NCI-H82 (cell line): ENCODE results near the gene TFG.
"Not testable (repeated sequence)": the region's sequence is repeated elsewhere in the genome, so short reads cannot be mapped to it uniquely, and the experiment has no call there.

Experiments used
- DNase-seq: peaks from one replicate; lab custom pipeline; 2025; lab: John Stamatoyannopoulos, UW

TFG gene

DNA sequence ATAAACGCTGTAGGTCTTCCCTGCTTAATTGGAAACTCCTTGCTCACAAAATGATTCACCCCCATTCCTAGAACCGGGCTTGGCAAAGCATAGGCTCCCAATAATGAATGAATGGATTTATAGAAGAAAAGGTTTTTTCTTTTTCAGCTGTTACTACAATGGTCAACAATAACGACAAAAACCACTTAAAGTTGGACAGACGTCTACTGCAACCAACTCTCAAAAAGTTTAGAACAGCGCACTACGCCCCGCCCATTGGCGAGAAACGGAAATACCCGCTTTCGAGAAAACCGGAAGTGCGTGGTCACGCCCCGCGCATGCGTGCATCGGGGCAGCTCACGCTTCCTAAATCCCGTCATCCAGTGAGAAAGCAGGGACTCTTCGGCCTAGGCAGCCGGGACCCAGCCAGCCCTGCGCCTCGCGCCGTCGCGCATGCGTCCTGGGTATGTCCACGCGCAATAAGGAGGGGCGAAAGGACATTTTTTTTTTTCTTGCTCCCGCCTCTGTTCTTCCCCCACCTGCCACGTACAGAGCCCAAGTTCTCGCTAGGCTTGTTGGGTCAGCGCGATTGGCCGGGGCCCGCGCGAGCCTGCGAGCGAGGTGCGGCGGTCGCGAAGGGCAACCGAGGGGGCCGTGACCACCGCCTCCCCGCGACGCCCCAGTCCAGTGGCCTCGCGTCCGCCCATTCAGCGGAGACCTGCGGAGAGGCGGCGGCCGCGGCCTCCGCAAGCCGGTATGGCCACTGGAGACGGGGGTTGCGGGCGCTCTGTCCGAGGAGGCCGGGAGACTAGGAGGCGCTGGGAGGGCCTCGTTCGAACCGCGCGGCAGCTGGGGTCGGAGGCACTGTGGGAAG, at the start of gene TFG:
Gene TFG, plus strand, starts transcription at position 506 of the 853 bp plus-strand sequence. CDS start 4,192 bp downstream, outside the sequence.
- DNase-seq = peak; percentile 100

DNA sequence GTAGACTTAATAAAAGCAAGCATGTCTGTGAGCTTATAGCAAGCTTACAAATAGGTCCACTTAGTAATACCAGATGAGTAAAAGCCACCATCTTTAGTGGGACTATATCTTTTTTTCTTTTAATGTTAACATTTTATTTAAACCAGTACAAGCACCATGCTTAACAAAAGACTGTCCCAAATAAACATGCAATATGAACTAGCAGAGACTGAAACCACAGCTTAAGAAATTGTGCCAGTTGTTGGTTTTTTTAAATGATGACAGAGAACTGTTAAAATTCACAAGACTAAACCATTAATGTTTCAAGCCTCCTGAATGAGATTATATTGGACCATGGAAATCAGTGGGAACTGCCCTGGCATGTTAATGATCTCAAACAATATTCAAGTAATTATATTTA, 48.0 kb upstream of the TFG start:
- DNase-seq = not testable (repeated sequence)

DNA sequence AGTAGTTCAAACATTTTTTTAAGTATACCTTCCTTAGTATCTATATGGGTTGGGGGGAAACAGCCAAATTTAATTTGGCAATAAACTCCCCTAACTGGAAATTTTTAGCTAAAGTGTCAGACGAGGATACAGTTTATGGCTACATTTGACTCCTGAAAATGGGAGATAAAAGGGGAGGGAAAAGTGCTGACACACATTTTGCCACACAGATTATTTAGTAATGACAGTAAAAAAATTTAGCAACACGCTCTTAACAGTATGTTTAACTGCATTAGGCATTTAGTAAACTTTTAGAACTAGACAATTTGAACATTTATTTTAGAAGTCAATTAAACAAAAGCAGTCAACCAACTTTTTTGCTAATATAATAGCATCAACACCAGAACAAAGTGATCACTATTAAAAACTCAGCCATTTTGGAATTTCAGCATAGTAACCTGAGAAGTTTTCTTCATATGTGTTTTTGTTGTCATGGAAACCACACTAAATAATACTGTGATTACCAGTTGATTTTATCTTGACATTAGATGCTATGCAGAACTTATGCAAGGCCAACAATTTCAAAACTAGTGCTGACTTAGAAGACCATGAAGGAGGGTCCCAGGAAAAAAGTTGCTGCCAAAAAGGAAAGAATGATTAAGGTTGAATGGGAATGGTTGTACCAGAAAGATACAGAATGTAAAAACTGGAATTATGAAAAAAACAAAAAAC, 47.0 kb upstream of the TFG start:
- no peak for DNase-seq

DNA sequence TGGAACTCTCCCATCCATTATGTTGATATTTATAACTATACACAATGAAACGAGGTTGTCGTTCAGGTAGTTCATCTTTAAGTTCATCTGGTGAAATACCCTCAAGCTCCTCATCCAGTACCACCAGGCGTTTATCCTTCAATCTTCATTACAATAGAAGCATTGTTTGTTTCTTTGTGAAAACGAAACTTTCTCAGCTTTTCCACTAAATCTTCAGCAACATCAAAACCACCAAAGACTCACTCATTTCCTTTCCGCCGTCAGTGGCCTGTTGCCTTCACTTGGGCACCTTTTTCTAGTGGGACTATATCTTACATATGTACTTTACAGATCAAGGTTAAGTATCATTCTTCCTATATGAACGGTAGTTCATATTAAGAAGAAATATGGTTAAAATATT, 44.1 kb upstream of the TFG start:
- DNase-seq = no peak

DNA sequence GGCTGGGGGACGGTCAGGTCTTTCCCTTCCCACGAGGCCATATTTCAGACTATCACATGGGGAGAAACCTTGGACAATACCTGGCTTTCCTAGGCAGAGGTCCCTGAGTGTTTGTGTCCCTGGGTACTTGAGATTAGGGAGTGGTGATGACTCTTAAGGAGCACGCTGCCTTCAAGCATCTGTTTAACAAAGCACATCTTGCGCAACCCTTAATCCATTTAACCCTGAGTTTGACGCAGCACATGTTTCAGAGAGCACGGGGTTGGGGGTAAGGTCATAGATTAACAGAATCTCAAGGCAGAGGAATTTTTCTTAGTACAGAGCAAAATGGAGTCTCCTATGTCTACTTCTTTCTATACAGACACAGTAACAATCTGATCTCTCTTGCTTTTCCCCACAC, 42.6 kb upstream of the TFG start:
- peak; percentile 97 for DNase-seq

DNA sequence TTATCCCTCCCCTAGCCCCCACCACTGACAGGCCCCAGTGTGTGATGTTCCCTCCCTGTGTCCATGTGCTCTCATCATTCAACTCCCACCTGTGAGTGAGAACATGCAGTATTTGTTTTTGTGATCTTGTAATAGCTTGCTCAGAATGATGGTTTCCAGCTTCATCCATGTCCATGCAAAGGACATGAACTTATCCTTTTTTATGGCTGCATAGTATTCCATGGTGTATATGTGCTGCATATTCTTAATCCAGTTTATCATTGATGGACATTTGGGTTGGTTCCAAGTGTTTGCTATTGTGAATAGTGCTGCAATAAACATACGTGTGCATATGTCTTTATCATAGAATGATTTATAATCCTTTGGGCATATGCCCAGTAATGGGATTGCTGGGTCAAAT, 42.0 kb upstream of the TFG start:
- DNase-seq = not testable (repeated sequence)

DNA sequence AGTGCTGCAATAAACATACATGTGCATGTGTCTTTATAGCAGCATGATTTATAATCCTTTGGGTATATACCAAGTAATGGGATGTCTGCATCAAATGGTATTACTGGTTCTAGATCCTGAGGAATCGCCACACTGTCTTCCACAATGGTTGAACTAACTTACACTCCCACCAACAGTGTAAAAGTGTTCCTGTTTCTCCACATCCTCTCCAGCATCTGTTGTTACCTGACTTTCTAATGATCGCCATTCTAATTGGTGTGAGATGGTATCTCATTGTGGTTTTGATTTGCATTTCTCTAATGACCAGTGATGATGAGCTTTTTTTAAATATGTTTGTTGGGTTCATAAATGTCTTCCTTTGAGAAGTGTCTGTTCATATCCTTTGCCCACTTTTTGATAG, 38.3 kb upstream of the TFG start:
- DNase-seq = not testable (repeated sequence)

DNA sequence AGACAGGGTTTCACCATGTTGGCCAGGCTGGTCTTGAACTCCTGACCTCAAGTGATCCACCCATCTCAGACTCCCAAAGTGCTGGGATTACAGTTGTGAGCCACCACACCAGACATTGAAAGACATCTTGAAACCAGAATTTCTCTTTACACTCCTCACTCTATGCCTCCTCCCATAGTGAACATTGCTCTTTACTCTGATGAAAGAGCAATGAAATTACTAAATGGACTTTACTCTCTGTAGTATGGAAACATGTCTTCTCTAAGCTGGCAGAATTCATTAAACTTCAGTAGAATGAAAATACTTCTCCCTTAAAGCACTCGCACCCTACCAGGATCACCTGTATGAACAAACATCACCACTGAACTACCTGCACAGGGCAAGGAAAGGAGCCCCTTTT, 27.8 kb upstream of the TFG start:
- no peak for DNase-seq

DNA sequence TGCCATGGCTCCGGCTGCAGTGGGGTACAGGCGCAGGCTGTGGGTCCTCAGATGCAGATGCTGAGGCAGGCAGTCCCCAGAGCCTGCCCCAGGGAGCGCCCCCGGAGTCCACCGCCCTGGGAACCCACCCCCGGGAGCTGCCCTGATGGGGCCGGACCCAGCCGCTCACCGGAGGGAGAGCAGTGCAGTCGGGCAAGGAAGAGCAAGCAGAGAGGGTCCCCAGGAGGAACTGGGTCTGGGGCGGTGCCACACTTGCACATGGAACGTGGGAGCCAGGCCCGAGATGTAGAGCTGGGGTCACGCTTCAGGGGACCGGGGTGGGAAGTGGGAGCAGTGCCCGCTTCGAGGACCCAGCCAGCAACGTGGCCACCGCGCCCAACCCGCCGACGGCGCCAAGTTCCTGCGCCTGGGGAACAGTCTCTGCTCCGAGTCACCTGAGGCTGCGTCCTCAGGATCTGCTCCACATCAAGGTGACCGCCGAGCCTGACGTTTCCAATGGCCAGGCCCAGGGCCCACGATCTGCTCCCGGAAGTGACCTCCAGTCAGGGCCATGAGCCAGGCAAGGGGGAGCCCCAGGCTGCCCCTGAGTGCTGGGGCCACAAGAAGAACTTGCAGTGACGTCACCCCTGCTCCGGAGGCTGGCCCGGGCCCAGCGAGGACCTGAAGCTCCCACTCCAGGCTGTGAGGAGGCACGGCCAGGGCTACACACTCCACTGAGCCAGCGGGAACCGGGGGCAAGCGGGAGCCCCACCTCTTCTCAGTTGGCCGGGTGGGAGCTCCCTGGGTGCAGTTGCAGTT, 27.0 kb upstream of the TFG start:
- no peak for DNase-seq

DNA sequence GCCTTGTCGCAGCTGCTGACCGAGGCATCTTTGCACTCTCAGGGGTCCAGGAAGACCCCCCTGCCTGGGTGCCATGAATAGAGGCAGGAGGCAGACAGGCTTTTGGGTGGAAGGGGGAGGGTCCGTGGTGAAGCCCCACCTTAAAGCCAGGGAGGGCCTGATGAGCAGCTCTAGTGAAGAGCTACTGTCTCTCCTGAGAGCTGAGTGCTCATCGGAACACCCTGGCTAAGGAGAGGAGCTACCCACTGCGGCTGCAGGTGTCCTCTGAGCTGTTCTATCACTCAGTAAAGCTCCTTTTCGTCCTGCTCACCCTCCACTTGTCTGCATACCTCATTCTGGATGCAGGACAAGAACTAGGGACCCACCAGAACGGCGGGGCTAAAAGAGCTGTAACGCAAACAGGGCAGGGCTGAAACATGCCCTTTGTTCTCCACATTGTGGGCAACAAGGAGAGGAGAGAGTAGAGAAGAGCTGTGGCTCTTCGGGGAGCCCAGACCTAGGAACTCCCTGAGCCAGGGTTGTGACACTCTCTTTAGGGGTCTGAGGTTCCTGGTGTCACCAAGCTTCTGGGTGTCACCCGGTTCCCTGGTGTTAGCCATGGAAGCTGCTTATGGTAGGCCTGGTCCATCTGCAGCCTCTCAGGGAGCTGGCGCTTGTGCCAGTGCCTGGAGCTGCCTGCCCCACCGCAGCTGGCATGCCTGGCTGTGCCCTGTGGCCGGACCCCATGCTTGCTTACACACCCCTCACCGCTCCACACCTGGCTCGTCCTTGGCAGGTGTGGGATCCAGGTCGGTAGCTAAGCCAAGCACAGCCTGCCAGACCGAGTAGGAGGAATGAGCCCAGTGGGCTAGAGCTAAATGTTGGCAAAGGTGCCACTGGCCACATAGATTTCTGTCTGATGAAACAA, 26.2 kb upstream of the TFG start:
- no peak for DNase-seq

DNA sequence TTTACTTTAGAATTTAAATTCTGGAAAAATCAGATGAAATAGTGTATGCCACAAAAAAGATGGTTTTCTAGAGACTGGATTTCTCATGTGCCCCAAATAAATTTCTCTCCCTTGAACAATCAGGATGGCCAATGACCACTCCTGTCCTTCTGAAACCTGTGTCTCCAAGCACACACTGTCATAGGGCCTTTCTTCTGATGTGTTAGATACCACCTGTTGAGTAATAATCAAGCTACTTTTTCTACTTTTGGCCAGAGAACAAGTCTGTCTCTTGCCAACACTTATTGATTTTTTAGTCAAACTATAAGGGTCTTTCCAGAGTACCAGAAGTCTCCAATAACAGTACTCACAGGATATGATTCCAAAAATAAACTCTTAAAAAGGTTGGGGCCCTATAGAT, 16.1 kb upstream of the TFG start:
- no peak for DNase-seq

DNA sequence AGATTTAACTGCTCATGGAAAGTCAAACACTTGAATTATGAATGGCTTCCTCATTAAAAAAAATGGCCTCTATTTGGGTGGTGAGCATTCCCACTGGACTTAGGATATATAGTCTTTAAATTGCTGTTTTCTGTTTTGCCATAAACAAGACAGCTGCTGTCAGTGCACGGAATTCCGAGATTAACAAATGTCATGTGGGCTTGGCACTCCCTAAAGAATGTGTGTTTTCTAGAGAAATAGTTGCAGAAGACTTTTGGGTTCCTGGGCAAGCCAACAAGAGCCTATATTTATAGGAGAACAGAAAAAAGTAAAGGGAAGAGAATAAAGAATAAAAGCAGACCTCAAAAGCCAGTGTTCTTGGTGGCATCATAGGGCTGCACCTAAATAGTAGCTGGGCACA, 13.6 kb upstream of the TFG start:
- no peak for DNase-seq

DNA sequence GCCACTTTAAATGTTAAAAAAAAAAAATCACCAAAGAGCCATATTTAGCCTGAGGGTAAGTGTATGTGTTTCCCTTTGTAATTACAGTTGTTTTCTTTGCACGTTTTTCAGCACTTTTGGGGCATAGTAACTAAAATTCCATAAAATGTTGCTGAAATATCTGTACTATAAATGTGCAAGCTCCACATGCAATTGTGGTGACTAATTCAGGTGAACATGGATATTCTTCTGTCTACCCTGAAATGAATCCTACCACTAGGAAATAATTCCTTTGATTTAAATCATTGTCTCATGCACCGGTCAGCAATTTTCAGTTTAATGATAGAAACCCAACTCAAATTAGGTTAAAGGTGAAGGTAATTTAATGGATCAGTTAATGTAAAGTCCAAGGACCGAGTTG, 13.1 kb upstream of the TFG start:
- DNase-seq = no peak

DNA sequence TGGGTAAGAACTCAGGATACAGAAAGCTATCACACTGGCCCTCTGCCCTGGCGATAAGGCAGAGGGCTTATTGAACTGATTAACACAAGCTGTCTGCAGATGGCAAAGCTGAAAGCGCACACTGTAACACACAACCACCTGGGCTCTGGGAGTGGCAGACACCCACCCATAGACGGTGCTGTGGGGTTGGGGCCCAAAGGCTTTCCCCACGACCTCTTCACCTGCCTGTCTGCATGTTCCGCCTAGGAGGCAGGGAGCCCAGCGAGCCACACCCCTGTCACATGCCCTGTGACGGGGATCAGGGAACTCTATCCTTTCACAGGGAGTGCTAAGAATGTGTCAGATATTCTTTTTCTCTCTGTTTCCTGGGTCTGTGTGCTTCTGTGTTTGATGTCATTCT, 12.1 kb upstream of the TFG start:
- DNase-seq = peak; percentile 75

DNA sequence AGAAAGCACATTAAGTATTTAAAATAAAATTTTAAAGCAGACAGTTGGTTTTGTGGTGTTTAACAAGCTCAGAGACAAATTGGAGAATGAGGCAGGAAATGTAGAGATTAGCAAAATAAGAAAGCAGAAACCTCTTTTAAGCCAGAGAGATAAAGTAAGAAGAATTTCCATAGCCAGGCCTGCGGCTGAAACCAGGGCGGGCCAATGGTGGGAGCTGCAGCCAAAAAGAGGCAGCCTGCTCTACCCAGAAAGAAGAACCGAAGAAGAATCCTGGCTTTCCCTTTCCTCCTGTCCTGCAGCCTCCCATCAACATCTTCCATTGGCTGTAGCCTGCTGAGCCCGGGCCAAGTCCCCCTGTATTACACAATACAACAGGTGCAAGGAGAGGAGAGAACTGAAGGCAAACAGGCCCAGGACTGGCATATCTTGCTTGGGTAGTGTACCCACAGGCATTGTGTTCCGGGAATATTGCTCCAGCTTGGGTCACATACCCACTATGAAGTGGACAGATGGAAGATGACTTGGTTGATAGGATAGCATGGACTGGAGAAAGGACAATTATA, 11.5 kb upstream of the TFG start:
- no peak for DNase-seq

DNA sequence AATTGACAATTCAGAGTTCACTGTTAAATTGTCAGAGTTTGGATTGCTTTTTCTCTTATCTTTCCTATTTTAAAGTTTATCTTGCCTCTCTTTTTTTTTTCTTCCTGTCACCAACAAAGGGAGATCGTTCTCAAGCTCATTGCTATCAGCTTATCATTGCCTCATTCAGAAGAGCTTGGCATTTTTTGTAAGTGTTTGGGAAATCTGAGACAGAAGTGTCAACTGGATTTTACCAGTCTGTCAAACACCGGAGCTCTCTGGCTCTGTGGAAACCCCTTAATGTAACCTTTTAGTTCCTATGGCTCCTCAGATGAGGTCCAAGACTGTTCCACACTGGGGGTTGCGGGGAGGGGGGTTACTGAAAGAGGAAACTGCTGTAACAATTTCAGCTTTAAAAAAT, 10.6 kb upstream of the TFG start:
- no peak for DNase-seq

DNA sequence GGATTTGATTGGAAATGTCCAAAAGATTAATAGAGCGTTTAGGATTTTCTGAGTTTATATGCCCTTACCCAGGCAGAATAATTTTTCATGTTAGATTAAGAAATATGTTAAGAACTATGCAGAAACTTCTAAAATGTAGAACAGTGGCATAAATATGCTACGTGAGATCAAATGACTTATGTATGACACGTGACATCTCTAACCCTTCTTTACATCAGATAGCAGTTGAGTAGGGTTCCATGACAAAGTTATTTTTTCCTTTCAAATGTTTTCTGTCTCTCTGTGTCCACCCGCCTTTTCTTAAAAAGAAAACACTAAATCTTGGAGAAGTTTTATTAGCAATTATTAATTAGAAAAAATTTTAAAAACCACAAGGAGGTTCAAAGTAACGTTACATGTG, 8.6 kb upstream of the TFG start:
- DNase-seq = no peak

DNA sequence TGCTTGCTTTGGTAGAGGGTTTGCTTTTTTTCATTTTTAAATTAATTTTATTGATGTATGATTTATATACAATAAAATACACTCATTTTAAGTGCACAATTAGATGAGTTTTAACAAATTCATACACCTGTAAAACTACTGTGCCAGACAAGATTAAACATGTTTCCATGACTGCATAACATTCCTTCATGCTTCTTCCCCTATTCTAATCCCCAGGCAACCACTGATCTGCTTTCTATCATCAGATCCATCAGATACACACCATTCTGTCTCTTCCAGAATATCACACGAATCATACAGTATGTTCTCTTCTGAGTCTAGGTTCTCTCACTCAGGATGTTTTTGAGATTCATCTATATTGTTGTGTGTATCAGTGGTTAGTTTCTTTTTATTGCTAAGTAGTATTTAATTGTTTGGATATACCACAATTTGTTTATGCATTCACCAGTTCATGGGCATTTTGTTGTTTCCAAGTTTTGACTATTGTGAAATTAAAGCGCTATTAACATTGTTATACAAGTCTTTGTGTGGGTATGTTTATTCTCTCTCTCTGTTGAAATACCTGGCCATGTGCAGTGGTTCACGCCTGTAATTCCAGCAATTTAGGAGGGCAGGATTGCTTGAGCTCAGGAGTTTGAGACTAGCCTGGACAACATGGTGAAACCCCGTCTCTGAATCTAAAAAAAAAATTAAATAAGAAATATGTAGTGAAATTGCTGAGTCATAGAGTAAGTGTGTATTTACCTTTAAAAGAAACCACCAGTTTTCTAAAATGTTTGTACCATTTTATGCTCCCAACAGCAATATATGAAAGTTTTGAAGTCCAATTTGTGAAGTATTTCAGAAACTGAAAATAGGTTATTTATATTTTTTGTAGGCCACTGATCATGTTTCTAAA, 7.0 kb upstream of the TFG start:
- DNase-seq = peak; percentile 31

DNA sequence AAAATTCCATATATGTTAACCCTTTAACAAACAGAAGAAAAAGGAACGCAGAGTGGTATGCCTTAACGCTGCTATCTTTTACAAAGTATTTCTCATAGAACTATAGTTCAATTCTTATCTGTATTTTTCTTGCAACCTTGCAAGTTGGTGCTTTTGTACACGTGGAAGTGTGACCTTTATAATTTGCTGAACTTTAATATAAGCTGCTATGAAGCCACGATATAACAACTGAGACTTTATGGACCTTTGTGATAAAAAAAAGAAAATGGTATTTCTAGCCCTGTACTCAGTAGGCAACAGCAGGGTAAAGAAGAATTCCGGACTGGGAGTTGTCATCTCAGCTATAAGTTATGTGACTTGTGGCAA, 6.3 kb upstream of the TFG start:
- no peak for DNase-seq

DNA sequence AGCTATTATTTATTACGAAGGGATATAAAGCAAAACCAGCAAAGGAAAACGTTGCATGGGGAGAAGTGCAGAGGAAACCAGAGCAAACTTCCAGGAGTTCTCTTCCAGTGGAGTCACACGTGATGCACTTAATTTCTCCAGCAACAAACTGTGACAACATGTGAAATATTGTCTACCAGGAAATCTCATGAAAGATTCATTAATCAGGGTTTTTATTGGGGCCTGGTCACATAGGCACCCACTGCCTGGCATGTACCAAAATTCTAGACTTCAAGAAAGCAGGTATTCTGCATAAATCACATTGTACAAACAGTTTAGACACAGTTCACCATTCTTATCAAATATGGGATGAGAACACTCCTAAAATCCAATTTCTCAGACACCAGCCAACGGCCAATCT, 5.4 kb upstream of the TFG start:
- DNase-seq = no peak
